ENCODE measurements around the gene CD82. TPM values are rescaled to one million over a fixed set of nuclear protein-coding genes. Genes with fewer than 3 reads are reported as not detected.

Gene CD82
- total RNA-seq, result 28.3 TPM

GRCh38 chr11:44565211-44565952, at the start of gene CD82:
Gene CD82 (plus strand): TSS chr11:44565663. CDS start chr11:44594663, 29,000 bp downstream.
- Histone ChIP-seq H3K27me3 (no peaks in the 10 kb centered on the region), H3K9me3 (no peaks in the 10 kb centered on the region), H3K27ac (peak within 1 kb of the TSS; percentile 98 to 99), H3K4me1 (peaks cover 14 to 43% of the 10 kb centered on the region in 2 donors), H3K36me3 (no peaks in the 10 kb centered on the region), H3K4me3 (peak within 1 kb of the TSS; percentile 61 to 65)
- peak; percentile 99 to 100 for DNase-seq (ENCODE audit: low spot score in 2 of 2)
- intact Hi-C loops (cut with DNase I), result loop anchor here (1.0 to 10.0 kb wide), 6 partner anchors 27 to 1557 kb away; partner anchors contain the start of gene PHF21A
- peak; percentile 34 to 44 (median 41) for TF ChIP-seq CTCF (IDR thresholded peaks at IDR 0.05)

- H3K4me3 ChIP-seq, result no peak overlapping the region
- no peak overlapping the region for H3K27ac ChIP-seq
- TF ChIP-seq CTCF (IDR thresholded peaks at IDR 0.05), result no peak
- H3K4me1 ChIP-seq, result no peaks in the 10 kb centered on the region
- DNase-seq (ENCODE audit: low spot score in 2 of 2), result no peak
- H3K9me3 ChIP-seq, result no peaks in the 10 kb centered on the region
- intact Hi-C loops (cut with DNase I), result no loop called here
- no peaks in the 10 kb centered on the region for H3K27me3 ChIP-seq
- H3K36me3 ChIP-seq, result no peaks in the 10 kb centered on the region
These were observed 48.6 kb upstream of the CD82 start for GRCh38 chr11:44516688-44517507.

GRCh38 chr11:44517541-44517940, 47.9 kb upstream of the CD82 start:
- Histone ChIP-seq H3K36me3 (no peaks in the 10 kb centered on the region), H3K27ac (no peak overlapping the region), H3K9me3 (no peaks in the 10 kb centered on the region), H3K4me1 (no peaks in the 10 kb centered on the region), H3K4me3 (no peak overlapping the region), H3K27me3 (no peaks in the 10 kb centered on the region)
- no peak for TF ChIP-seq CTCF (IDR thresholded peaks at IDR 0.05)
- intact Hi-C loops (cut with DNase I), result no loop called here
- DNase-seq (ENCODE audit: low spot score in 2 of 2), result no peak

- DNase-seq (ENCODE audit: low spot score in 2 of 2), result no peak
- intact Hi-C loops (cut with DNase I), result no loop called here
- Histone ChIP-seq H3K36me3 (no peaks in the 10 kb centered on the region), H3K4me3 (no peak overlapping the region), H3K27ac (no peak overlapping the region), H3K27me3 (no peaks in the 10 kb centered on the region), H3K4me1 (no peaks in the 10 kb centered on the region), H3K9me3 (no peaks in the 10 kb centered on the region)
- no peak for TF ChIP-seq CTCF (IDR thresholded peaks at IDR 0.05)
These were observed 46.4 kb upstream of the CD82 start for GRCh38 chr11:44518968-44519550.

GRCh38 chr11:44519989-44520737, 45.3 kb upstream of the CD82 start:
- intact Hi-C loops (cut with DNase I), result no loop called here
- no peak for TF ChIP-seq CTCF (IDR thresholded peaks at IDR 0.05)
- H3K4me1 ChIP-seq, result no peaks in the 10 kb centered on the region
- no peaks in the 10 kb centered on the region for H3K36me3 ChIP-seq
- no peak for DNase-seq (ENCODE audit: low spot score in 2 of 2)
- H3K27ac ChIP-seq, result no peak overlapping the region
- no peak overlapping the region for H3K4me3 ChIP-seq
- no peaks in the 10 kb centered on the region for H3K9me3 ChIP-seq
- H3K27me3 ChIP-seq, result no peaks in the 10 kb centered on the region
